MM.1S (cell line): ENCODE results near the gene PTCD2.

Source experiments
- DNase-seq: peaks from one replicate; pipeline ENCODE4 v3.0.0-alpha.2; 2015
- H2AFZ ChIP-seq: fragments of 300-600 bp; sonication (generic); 2 replicates; pipeline ENCODE4 v1.6.0; 2016; ENCODE audit warnings: antibody characterized with exemption, low read length
- H3F3A ChIP-seq: fragments of 300-600 bp; sonication (generic); 2 replicates; pipeline ENCODE4 v1.6.1; 2016; ENCODE audit warnings: mild to moderate bottlenecking, antibody characterized with exemption, low read length, moderate library complexity, mixed read lengths; ENCODE audit not compliant: insufficient read depth
- H3K27ac ChIP-seq: fragments of 300-600 bp; sonication (generic); 2 replicates; pipeline ENCODE4 v1.5.1; 2016; ENCODE audit warnings: mild to moderate bottlenecking, low read length
- H3K27me3 ChIP-seq: fragments of 300-600 bp; sonication (generic); replicated peaks from 2 replicates; pipeline ENCODE4 v1.6.0; 2016; ENCODE audit warnings: low read length; ENCODE audit not compliant: insufficient read depth
- H3K36me3 ChIP-seq: fragments of 300-600 bp; sonication (generic); replicated peaks from 2 replicates; pipeline ENCODE4 v1.6.1; 2016; ENCODE audit warnings: mild to moderate bottlenecking, low read length, mixed read lengths; ENCODE audit not compliant: insufficient read depth
- H3K4me1 ChIP-seq: fragments of 300-600 bp; sonication (generic); 2 replicates; pipeline ENCODE4 v1.6.1; 2016; ENCODE audit warnings: low read length, mixed read lengths
- H3K4me2 ChIP-seq: fragments of 300-600 bp; sonication (generic); 2 replicates; pipeline ENCODE4 v1.6.0; 2016; ENCODE audit warnings: low read depth, low read length
- H3K4me3 ChIP-seq: fragments of 300-600 bp; sonication (generic); 2 replicates; pipeline ENCODE4 v1.5.1; 2016; ENCODE audit warnings: low read length, mixed read lengths
- H3K79me2 ChIP-seq: fragments of 300-600 bp; sonication (generic); 2 replicates; pipeline ENCODE4 v1.6.1; 2016; ENCODE audit warnings: mixed run types, low read length, mixed read lengths
- H3K9ac ChIP-seq: fragments of 300-600 bp; sonication (generic); 2 replicates; pipeline ENCODE4 v1.6.1; 2016; ENCODE audit warnings: low read length, mixed read lengths
- H3K9me2 ChIP-seq: fragments of 300-600 bp; sonication (generic); replicated peaks from 2 replicates; pipeline ENCODE4 v1.6.1; 2016; ENCODE audit warnings: mild to moderate bottlenecking, low read length, mixed read lengths; ENCODE audit not compliant: insufficient read depth
- H3K9me3 ChIP-seq: fragments of 300-600 bp; sonication (generic); replicated peaks from 2 replicates; pipeline ENCODE4 v1.6.1; 2016; ENCODE audit warnings: mild to moderate bottlenecking, low read length, mixed read lengths; ENCODE audit not compliant: insufficient read depth
- H4K20me1 ChIP-seq: fragments of 300-600 bp; sonication (generic); 2 replicates; pipeline ENCODE4 v1.6.1; 2016; ENCODE audit warnings: mild to moderate bottlenecking, low read length, moderate library complexity, mixed read lengths; ENCODE audit not compliant: insufficient read depth
- EZH2 ChIP-seq: fragments of 300-600 bp; sonication (generic); optimal IDR thresholded peaks from 2 replicates; pipeline ENCODE3; 2017; ENCODE audit warnings: low read depth, mild to moderate bottlenecking, antibody characterized with exemption, low read length, mixed read lengths
- EZH2phosphoT487 ChIP-seq: fragments of 300-600 bp; sonication (generic); IDR thresholded peaks from 2 replicates; pipeline ENCODE4 v1.6.1; 2018; ENCODE audit warnings: antibody characterized with exemption, low read length
- TF ChIP-seq, protein P1 (sequence below): fragments of 300-600 bp; sonication (generic); IDR thresholded peaks from 2 replicates; pipeline ENCODE4 v1.5.1; 2016; ENCODE audit warnings: antibody characterized with exemption, low read length, mixed read lengths

The PTCD2 gene

DNA sequence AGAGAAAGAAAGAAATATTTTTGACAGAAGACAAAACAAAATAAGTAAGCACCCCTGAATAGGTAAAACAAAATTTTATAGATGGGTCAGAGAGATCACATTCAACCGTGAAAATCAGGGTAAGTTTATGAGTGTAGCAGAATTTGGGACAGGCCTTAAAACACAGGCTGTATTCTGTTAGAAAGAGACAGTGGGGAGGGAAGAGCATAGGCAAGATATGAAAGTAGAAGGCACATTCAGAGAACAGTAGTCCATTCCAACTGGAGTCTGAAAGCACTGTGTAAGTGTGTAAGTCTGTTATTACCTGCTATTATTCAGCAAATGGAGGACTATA, 38.8 kb upstream of the PTCD2 start:
- no peak for DNase-seq
- Histone ChIP-seq H3F3A (no peaks in the 10 kb centered on the region), H4K20me1 (no peaks in the 10 kb centered on the region), H3K4me2 (no peak overlapping the region), H3K4me3 (no peak overlapping the region), H3K79me2 (peaks cover 6% of the 10 kb centered on the region; the same call in 1 of the 2 replicates), H3K9me3 (no peaks in the 10 kb centered on the region), H3K27me3 (no peaks in the 10 kb centered on the region), H3K9me2 (no peaks in the 10 kb centered on the region), H3K4me1 (no peaks in the 10 kb centered on the region; the same call in 1 of the 2 replicates), H3K36me3 (no peaks in the 10 kb centered on the region), H2AFZ (no peak overlapping the region), H3K27ac (no peak overlapping the region), H3K9ac (no peak overlapping the region)
- no peak for TF ChIP-seq EZH2
- no peak for TF ChIP-seq EZH2phosphoT487
- TF ChIP-seq, protein P1, sequence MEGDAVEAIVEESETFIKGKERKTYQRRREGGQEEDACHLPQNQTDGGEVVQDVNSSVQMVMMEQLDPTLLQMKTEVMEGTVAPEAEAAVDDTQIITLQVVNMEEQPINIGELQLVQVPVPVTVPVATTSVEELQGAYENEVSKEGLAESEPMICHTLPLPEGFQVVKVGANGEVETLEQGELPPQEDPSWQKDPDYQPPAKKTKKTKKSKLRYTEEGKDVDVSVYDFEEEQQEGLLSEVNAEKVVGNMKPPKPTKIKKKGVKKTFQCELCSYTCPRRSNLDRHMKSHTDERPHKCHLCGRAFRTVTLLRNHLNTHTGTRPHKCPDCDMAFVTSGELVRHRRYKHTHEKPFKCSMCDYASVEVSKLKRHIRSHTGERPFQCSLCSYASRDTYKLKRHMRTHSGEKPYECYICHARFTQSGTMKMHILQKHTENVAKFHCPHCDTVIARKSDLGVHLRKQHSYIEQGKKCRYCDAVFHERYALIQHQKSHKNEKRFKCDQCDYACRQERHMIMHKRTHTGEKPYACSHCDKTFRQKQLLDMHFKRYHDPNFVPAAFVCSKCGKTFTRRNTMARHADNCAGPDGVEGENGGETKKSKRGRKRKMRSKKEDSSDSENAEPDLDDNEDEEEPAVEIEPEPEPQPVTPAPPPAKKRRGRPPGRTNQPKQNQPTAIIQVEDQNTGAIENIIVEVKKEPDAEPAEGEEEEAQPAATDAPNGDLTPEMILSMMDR = no peak

DNA sequence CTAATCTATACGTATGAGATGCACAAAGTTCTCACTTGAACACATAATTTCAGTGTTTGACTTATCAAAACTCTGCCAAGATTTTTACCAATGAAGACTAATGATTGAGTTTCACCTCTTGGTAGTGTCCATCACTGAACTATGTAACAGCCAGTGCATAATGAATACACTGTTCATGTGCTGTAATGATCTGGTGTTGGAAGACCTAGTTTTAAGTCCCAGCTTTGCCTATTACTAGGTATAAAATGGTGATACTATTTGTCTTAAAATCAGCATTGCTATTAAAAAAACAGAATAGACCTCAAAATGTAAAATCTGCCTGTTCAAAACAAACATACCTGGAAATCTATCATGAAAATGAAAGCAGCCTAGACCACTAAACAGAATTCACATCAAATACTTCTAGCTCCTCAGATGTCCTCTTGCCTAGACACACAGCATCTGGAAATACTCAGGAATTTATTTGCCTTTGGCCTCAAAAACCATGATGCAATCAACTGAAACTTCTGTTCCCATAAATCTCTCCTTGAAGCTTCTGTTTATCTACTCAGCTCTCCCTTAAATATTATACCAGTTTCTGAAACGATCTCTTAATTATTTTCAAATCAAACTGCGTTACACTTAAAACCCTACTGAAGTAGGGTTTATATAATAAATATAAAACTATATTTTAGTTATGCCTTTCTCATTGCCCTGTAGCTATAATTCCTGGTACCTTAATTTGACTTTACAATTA, 38.2 kb upstream of the PTCD2 start:
- no peak for DNase-seq
- no peak overlapping the region for H3K4me3 ChIP-seq
- H4K20me1 ChIP-seq = no peaks in the 10 kb centered on the region
- H3K79me2 ChIP-seq = peaks cover 4% of the 10 kb centered on the region; the same call in 1 of the 2 replicates
- no peak overlapping the region for H2AFZ ChIP-seq
- H3F3A ChIP-seq = no peaks in the 10 kb centered on the region
- H3K9ac ChIP-seq = no peak overlapping the region
- TF ChIP-seq EZH2phosphoT487 (no peak), EZH2 (no peak)
- TF ChIP-seq, protein P1 = no peak
- H3K4me2 ChIP-seq = no peak overlapping the region
- H3K4me1 ChIP-seq = no peaks in the 10 kb centered on the region; the same call in 1 of the 2 replicates
- no peak overlapping the region for H3K27ac ChIP-seq
- H3K27me3 ChIP-seq = no peaks in the 10 kb centered on the region
- no peaks in the 10 kb centered on the region for H3K36me3 ChIP-seq
- no peaks in the 10 kb centered on the region for H3K9me2 ChIP-seq
- no peaks in the 10 kb centered on the region for H3K9me3 ChIP-seq

DNA sequence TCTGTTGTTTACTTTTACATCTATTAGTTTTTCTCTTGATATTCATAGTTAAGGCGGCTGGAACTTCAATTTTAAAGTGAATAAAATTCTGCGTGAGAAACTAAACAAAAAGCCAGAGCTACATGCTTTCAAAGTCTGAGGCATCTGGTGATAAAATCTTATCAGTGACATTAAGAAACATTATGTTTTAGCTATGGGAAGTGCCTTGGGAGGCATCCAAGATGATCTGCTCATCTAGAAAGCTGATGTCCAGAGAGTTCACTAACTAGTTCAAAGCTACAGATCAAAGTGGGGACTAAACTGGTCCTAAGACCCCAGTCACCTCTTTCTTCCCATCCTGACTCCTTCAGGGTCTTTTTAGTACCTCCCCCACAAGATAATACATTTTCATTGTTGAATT, 37.3 kb upstream of the PTCD2 start:
- Histone ChIP-seq H3K9me3 (no peaks in the 10 kb centered on the region), H2AFZ (no peak overlapping the region), H3K4me3 (no peak overlapping the region), H3K9ac (no peak overlapping the region), H4K20me1 (no peaks in the 10 kb centered on the region), H3F3A (no peaks in the 10 kb centered on the region), H3K4me1 (no peaks in the 10 kb centered on the region; the same call in 1 of the 2 replicates), H3K36me3 (no peaks in the 10 kb centered on the region), H3K4me2 (no peak overlapping the region), H3K27ac (no peak overlapping the region), H3K27me3 (no peaks in the 10 kb centered on the region), H3K79me2 (no peaks in the 10 kb centered on the region), H3K9me2 (no peaks in the 10 kb centered on the region)
- DNase-seq = no peak
- TF ChIP-seq EZH2 = no peak
- TF ChIP-seq EZH2phosphoT487 = no peak
- TF ChIP-seq, protein P1 = no peak
